Measurements from ENCODE around the gene RFC4. TPM values are rescaled to one million over a fixed set of nuclear protein-coding genes. Genes with fewer than 3 reads are reported as not detected.

The RFC4 gene
- total and polyA plus RNA-seq, 2 donors (not counting 3 experiments of a cell fraction or from before 2014, with no cell fraction given) = 6.2 to 33.7 TPM

- DNase-seq (ENCODE audit: low read depth, low spot score) (no peak), FAIRE-seq (no peak)
- Histone ChIP-seq H3K4me2 (ENCODE audit: insufficient read depth, low read length) (no peak overlapping the region), H3K79me2 (ENCODE audit: control insufficient read depth, insufficient read depth, low read length) (no peaks in the 10 kb centered on the region), H3K27ac (ENCODE audit: insufficient read depth, low read depth, low read length) (no peak overlapping the region), H3K9me1 (replicated peaks; ENCODE audit: control insufficient read depth, extremely low read depth, insufficient read depth, low read length) (no peaks in the 10 kb centered on the region), H3K4me3 (replicated peaks in 1 of 3; ENCODE audit: insufficient read depth in 1 of 3, low read depth in 1 of 3, low read length in 3 of 3) (no peak overlapping the region), H2AFZ (ENCODE audit: low read depth, low read length) (no peak overlapping the region), H4K20me1 (replicated peaks; ENCODE audit: control insufficient read depth, extremely low read depth, insufficient read depth, low read length) (no peaks in the 10 kb centered on the region), H3K27me3 (ENCODE audit: control insufficient read depth in 2 of 2, insufficient read depth in 2 of 2, low read length in 2 of 2) (peaks cover 2 to 4% of the 10 kb centered on the region in 2 experiments), H3K36me3 (ENCODE audit: control insufficient read depth in 2 of 2, extremely low read depth in 1 of 2, insufficient read depth in 2 of 2, low read length in 2 of 2) (no peaks in the 10 kb centered on the region), H3K9me3 (replicated peaks; ENCODE audit: control insufficient read depth, insufficient read depth, low read length) (no peaks in the 10 kb centered on the region), H3K9ac (replicated peaks; ENCODE audit: extremely low read depth, insufficient read depth, low read length) (no peak overlapping the region), H3K4me1 (ENCODE audit: control insufficient read depth, extremely low read depth, insufficient read depth, low read length) (peaks cover 6% of the 10 kb centered on the region)
- intact Hi-C loops (cut with micrococcal nuclease) = no loop called here
- POLR2A ChIA-PET = no interaction called here
- BruUV-seq (replicated peaks) = no TSS peak
- CTCF ChIA-PET = no interaction called here
- no peak for TF ChIP-seq CTCF (IDR thresholded peaks at IDR 0.05; ENCODE audit: extremely low read depth in 1 of 2, insufficient read depth in 1 of 2, low read depth in 1 of 2, low read length in 2 of 2)
- no peak for TF ChIP-seq JUN (IDR thresholded peaks at IDR 0.05; ENCODE audit: borderline replicate concordance, insufficient read depth, insufficient read length, low read depth)
- TF ChIP-seq FOS (IDR thresholded peaks at IDR 0.05; ENCODE audit: borderline replicate concordance, insufficient read depth, low read length) = no peak
- TF ChIP-seq POLR2AphosphoS5 (IDR thresholded peaks at IDR 0.05; ENCODE audit: insufficient read depth, low read depth, low read length) = no peak
- TF ChIP-seq MAX (IDR thresholded peaks at IDR 0.05; ENCODE audit: insufficient read depth, insufficient read length) = no peak
- no peak for TF ChIP-seq GATA2 (IDR thresholded peaks at IDR 0.05; ENCODE audit: insufficient read depth, insufficient read length, low read depth, low read length)
- no peak for TF ChIP-seq POLR2A (IDR thresholded peaks at IDR 0.05; ENCODE audit: low read depth, low read length)
- TF ChIP-seq EZH2 (IDR thresholded peaks at IDR 0.05; ENCODE audit: borderline replicate concordance, low read depth, low read length, severe bottlenecking) = no peak
- no peak for TF ChIP-seq MYC (IDR thresholded peaks at IDR 0.05; ENCODE audit: low read depth, low read length)
- dilution Hi-C loops (cut with MboI; ENCODE audit: extremely low pct_ligation_motif_present, low sequenced_read_pairs) = no loop called here
Observed at GRCh38 chr3:186742618-186743380, 63.5 kb downstream of the RFC4 start.

MicroRNA genes within 50 kb of the gene (microRNA counts, 767-probe panel; counts per million panel counts)
- 723 counts per million, percentile 96 among the panel's probes with 10 or more counts for microRNA hsa-miR-1248

Small RNA genes lying within 50 kb of the gene (microRNA-seq; reads per million reads assigned to microRNA genes)
- 3.1 reads per million for gene MIR1248 (ENCODE audit: borderline number of aligned reads, borderline replicate concordance)

Small RNA genes lying within 50 kb of the gene (small RNA-seq; reads per million reads assigned to genes)
- not detected for gene RF00092 (ENCODE audit: insufficient read depth, insufficient read length, low read depth, low replicate concordance)
- gene RNU6-1105P (ENCODE audit: insufficient read depth, insufficient read length, low read depth, low replicate concordance) = not detected
- gene SNORA4 (ENCODE audit: insufficient read depth, insufficient read length, low read depth, low replicate concordance) = not detected
- gene SNORA63 (ENCODE audit: insufficient read depth, insufficient read length, low read depth, low replicate concordance) = not detected
- not detected for gene SNORA81 (ENCODE audit: insufficient read depth, insufficient read length, low read depth, low replicate concordance)
- not detected for gene SNORD2 (ENCODE audit: insufficient read depth, insufficient read length, low read depth, low replicate concordance)

Other genes starting within 250 kb of the RFC4 start
- 16.5 and 18.6 TPM in 2 replicates for gene TBCCD1, start 239.1 kb downstream of the RFC4 start, total RNA-seq
- gene TBCCD1, start 239.1 kb downstream of the RFC4 start, polyA plus RNA-seq = 16.6 and 17.0 TPM in 2 replicates
- gene DNAJB11, start 235.8 kb downstream of the RFC4 start, total RNA-seq = 87.6 and 100 TPM in 2 replicates
- gene DNAJB11, start 235.8 kb downstream of the RFC4 start, polyA plus RNA-seq = 25.2 and 39.5 TPM in 2 replicates
- not detected in 2 replicates for gene AHSG, start 193.4 kb downstream of the RFC4 start, total RNA-seq
- gene AHSG, start 193.4 kb downstream of the RFC4 start, polyA plus RNA-seq = not detected in 2 replicates
- gene FETUB, start 166.1 kb downstream of the RFC4 start, total RNA-seq = not detected in 2 replicates
- not detected in 2 replicates for gene FETUB, start 166.1 kb downstream of the RFC4 start, polyA plus RNA-seq
- not detected in 2 replicates for gene HRG, start 140.5 kb downstream of the RFC4 start, total RNA-seq
- not detected in 2 replicates for gene HRG, start 140.5 kb downstream of the RFC4 start, polyA plus RNA-seq
- not detected in 2 replicates for gene KNG1, start 89.1 kb downstream of the RFC4 start, total RNA-seq
- gene KNG1, start 89.1 kb downstream of the RFC4 start, polyA plus RNA-seq = not detected in 2 replicates
- 260 and 282 TPM in 2 replicates for gene EIF4A2, start 22.9 kb downstream of the RFC4 start, total RNA-seq
- gene EIF4A2, start 22.9 kb downstream of the RFC4 start, polyA plus RNA-seq = 255 and 401 TPM in 2 replicates
- not detected in 2 replicates for gene ADIPOQ, start 36.2 kb upstream of the RFC4 start, total RNA-seq
- gene ADIPOQ, start 36.2 kb upstream of the RFC4 start, polyA plus RNA-seq = not detected in 2 replicates
- gene ST6GAL1, start 124.0 kb upstream of the RFC4 start, total RNA-seq = 86.5 and 101 TPM in 2 replicates
- gene ST6GAL1, start 124.0 kb upstream of the RFC4 start, polyA plus RNA-seq = 61.2 and 63.9 TPM in 2 replicates

Measured in endothelial cell of umbilical vein (primary cell).